ENCODE results near the gene PCDHA7.
"Not testable (repeated sequence)": the region's sequence is repeated elsewhere in the genome, so short reads cannot be mapped to it uniquely, and the experiment has no call there.

The PCDHA7 gene

GRCh38 chr5:140868721-140869554 is 34.9 kb downstream of the PCDHA7 start, which contains the start of gene PCDHA11:
PCDHA11 (plus strand) TSS chr5:140868957; CDS start chr5:140869104, 147 bp downstream.
- no peak for DNase-seq (ENCODE audit: low read depth)

GRCh38 chr5:140869555-140869886 is 35.5 kb downstream of the PCDHA7 start:
- no peak for DNase-seq (ENCODE audit: low read depth)

- no peak for DNase-seq (ENCODE audit: low read depth)
These were observed 36.4 kb downstream of the PCDHA7 start for GRCh38 chr5:140870221-140871201.

GRCh38 chr5:140875085-140876065 is 41.3 kb downstream of the PCDHA7 start, which contains the start of gene PCDHA12:
PCDHA12 (plus strand) TSS chr5:140875308; CDS start chr5:140875473, 165 bp downstream.
- DNase-seq (ENCODE audit: low read depth) = no peak

- DNase-seq (ENCODE audit: low read depth) = not testable (repeated sequence)
These were observed 42.6 kb downstream of the PCDHA7 start for GRCh38 chr5:140876541-140877261.

- no peak for DNase-seq (ENCODE audit: low read depth)
These were observed 43.2 kb downstream of the PCDHA7 start for GRCh38 chr5:140877262-140877581.

GRCh38 chr5:140881889-140882590 is 48.0 kb downstream of the PCDHA7 start, which contains the start of gene PCDHA13:
PCDHA13 (plus strand) TSS chr5:140882124; CDS start chr5:140882269, 145 bp downstream.
- DNase-seq (ENCODE audit: low read depth) = no peak

GRCh38 chr5:140882591-140882899 is 48.5 kb downstream of the PCDHA7 start:
- no peak for DNase-seq (ENCODE audit: low read depth)

GRCh38 chr5:140883373-140883772 is 49.3 kb downstream of the PCDHA7 start:
- DNase-seq (ENCODE audit: low read depth) = no peak

GRCh38 chr5:140883927-140884697 is 50.0 kb downstream of the PCDHA7 start:
- DNase-seq (ENCODE audit: low read depth) = no peak
